ENCODE data around the gene MEPE.
A peak's percentile ranks its signal among the peaks of the same experiment; 100 is the strongest.

MEPE gene

GRCh38 chr4:87832669-87833068 lies at the start of gene MEPE:
TSS of gene MEPE (plus strand) at chr4:87832969. CDS start at chr4:87834715, 1,746 bp downstream.
- DNase-seq (ENCODE audit: low spot score): no peak

GRCh38 chr4:87783781-87784180 lies 49.0 kb upstream of the MEPE start:
- no peak for DNase-seq (ENCODE audit: low spot score)

- no peak for DNase-seq (ENCODE audit: low spot score)
Measured at GRCh38 chr4:87785731-87786509, 46.8 kb upstream of the MEPE start.

- DNase-seq (ENCODE audit: low spot score): no peak
Measured at GRCh38 chr4:87799301-87800113, 33.3 kb upstream of the MEPE start, which contains the start of gene IBSP. TSS of gene IBSP (plus strand) at chr4:87799554. CDS start at chr4:87802362, 2,808 bp downstream.

- no peak for DNase-seq (ENCODE audit: low spot score)
Measured at GRCh38 chr4:87802858-87803257, 29.9 kb upstream of the MEPE start.

- no peak for DNase-seq (ENCODE audit: low spot score)
Measured at GRCh38 chr4:87803421-87803820, 29.3 kb upstream of the MEPE start.

- peak; percentile 32 for DNase-seq (ENCODE audit: low spot score)
Measured at GRCh38 chr4:87804871-87805270, 27.9 kb upstream of the MEPE start.

GRCh38 chr4:87805971-87806370 lies 26.8 kb upstream of the MEPE start:
- DNase-seq (ENCODE audit: low spot score): peak; percentile 8

GRCh38 chr4:87806520-87806919 lies 26.2 kb upstream of the MEPE start:
- peak; percentile 8 for DNase-seq (ENCODE audit: low spot score)

- DNase-seq (ENCODE audit: low spot score): no peak
Measured at GRCh38 chr4:87807402-87807801, 25.4 kb upstream of the MEPE start.

GRCh38 chr4:87811977-87812376 lies 20.8 kb upstream of the MEPE start:
- no peak for DNase-seq (ENCODE audit: low spot score)

- DNase-seq (ENCODE audit: low spot score): peak; percentile 95
Measured at GRCh38 chr4:87819281-87819919, 13.4 kb upstream of the MEPE start.

GRCh38 chr4:87823200-87823599 lies 9.6 kb upstream of the MEPE start:
- no peak for DNase-seq (ENCODE audit: low spot score)

- no peak for DNase-seq (ENCODE audit: low spot score)
Measured at GRCh38 chr4:87823724-87824123, 9.0 kb upstream of the MEPE start.

GRCh38 chr4:87824352-87824751 lies 8.4 kb upstream of the MEPE start:
- DNase-seq (ENCODE audit: low spot score): no peak

- no peak for DNase-seq (ENCODE audit: low spot score)
Measured at GRCh38 chr4:87834401-87834800, 1.6 kb downstream of the MEPE start.

GRCh38 chr4:87835197-87835596 lies 2.4 kb downstream of the MEPE start:
- DNase-seq (ENCODE audit: low spot score): peak; percentile 76

- no peak for DNase-seq (ENCODE audit: low spot score)
Measured at GRCh38 chr4:87835743-87836142, 3.0 kb downstream of the MEPE start.

- DNase-seq (ENCODE audit: low spot score): no peak
Measured at GRCh38 chr4:87838205-87838604, 5.4 kb downstream of the MEPE start.

GRCh38 chr4:87838890-87839591 lies 6.3 kb downstream of the MEPE start:
- peak; percentile 51 for DNase-seq (ENCODE audit: low spot score)

- no peak for DNase-seq (ENCODE audit: low spot score)
Measured at GRCh38 chr4:87839592-87839946, 6.8 kb downstream of the MEPE start.

GRCh38 chr4:87840149-87840548 lies 7.4 kb downstream of the MEPE start:
- no peak for DNase-seq (ENCODE audit: low spot score)

Measured in kidney tubule cell (primary cell).